Measurements from ENCODE around the gene FBXO5. TPM values are rescaled to one million over a fixed set of nuclear protein-coding genes. Genes with fewer than 3 reads are reported as not detected.

The FBXO5 gene
- total and polyA plus RNA-seq, 9 of the 15 experiments (the other 6 are each of a cell fraction or from before 2014, with no cell fraction given), result 17.8 to 89.3 (median 62.9) TPM

- TF ChIP-seq IRF2 (CRISPR knock-in tag; IDR thresholded peaks at IDR 0.05) (no peak), TEAD2 (tag; IDR thresholded peaks at IDR 0.05) (no peak), KAT8 (IDR thresholded peaks at IDR 0.05; ENCODE audit: low read depth) (no peak), SMAD3 (CRISPR knock-in tag; conservative IDR thresholded peaks at IDR 0.05) (no peak), ADNP (tag; IDR thresholded peaks at IDR 0.05) (no peak), TEAD1 (CRISPR knock-in tag; IDR thresholded peaks at IDR 0.05) (peak; percentile 4 to 68; a peak in 2 of 4 replicates), HSF4 (CRISPR knock-in tag; IDR thresholded peaks at IDR 0.05; ENCODE audit: borderline replicate concordance) (no peak), NR2C2 (CRISPR knock-in tag; IDR thresholded peaks at IDR 0.05) (0 out of 2 replicates have a peak, but pooled peaks have one; percentile 17), NR2C2 (tag; IDR thresholded peaks at IDR 0.05) (peak; percentile 74), DEAF1 (CRISPR knock-in tag; IDR thresholded peaks at IDR 0.05) (0 out of 2 replicates have a peak, but pooled peaks have one; percentile 36), ZNF583 (CRISPR knock-in tag; IDR thresholded peaks at IDR 0.05) (no peak), SFPQ (IDR thresholded peaks at IDR 0.05; ENCODE audit: low read depth, low read length) (no peak), RBBP5 (IDR thresholded peaks at IDR 0.05; ENCODE audit: borderline replicate concordance, insufficient read depth, low read length, poor library complexity, severe bottlenecking) (peak; percentile 12), DDX20 (tag; IDR thresholded peaks at IDR 0.05; ENCODE audit: low read depth) (no peak), ZNF398 (CRISPR knock-in tag; IDR thresholded peaks at IDR 0.05) (no peak), YBX1 (IDR thresholded peaks at IDR 0.05) (no peak)
- TF ChIP-seq, protein P1, sequence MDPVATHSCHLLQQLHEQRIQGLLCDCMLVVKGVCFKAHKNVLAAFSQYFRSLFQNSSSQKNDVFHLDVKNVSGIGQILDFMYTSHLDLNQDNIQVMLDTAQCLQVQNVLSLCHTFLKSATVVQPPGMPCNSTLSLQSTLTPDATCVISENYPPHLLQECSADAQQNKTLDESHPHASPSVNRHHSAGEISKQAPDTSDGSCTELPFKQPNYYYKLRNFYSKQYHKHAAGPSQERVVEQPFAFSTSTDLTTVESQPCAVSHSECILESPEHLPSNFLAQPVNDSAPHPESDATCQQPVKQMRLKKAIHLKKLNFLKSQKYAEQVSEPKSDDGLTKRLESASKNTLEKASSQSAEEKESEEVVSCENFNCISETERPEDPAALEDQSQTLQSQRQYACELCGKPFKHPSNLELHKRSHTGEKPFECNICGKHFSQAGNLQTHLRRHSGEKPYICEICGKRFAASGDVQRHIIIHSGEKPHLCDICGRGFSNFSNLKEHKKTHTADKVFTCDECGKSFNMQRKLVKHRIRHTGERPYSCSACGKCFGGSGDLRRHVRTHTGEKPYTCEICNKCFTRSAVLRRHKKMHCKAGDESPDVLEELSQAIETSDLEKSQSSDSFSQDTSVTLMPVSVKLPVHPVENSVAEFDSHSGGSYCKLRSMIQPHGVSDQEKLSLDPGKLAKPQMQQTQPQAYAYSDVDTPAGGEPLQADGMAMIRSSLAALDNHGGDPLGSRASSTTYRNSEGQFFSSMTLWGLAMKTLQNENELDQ (CRISPR knock-in tag; IDR thresholded peaks at IDR 0.05; ENCODE audit: borderline replicate concordance), result no peak
Measured at GRCh38 chr6:152982904-152983636, at the start of gene FBXO5 (continued).
